Endothelial cell of umbilical vein (primary cell): ENCODE data around the gene TET1. TPM values are rescaled to one million over a fixed set of nuclear protein-coding genes. Genes with fewer than 3 reads are reported as not detected.

Experiments
- BruUV-seq: library from RNA; stranded (reverse); fragments of 400-500 nt; replicated peaks from 2 replicates; lab custom pipeline; 2021; lab: Mats Ljungman, UMichigan
- CTCF ChIA-PET: fragments of 300-600, 350-600 bp; sonication (Branson Sonifier 250); formaldehyde crosslinking; loops from one replicate; lab custom pipeline; 2021; ENCODE audit warnings: antibody characterized with exemption, inconsistent platforms; lab: Charles Lee
- POLR2A ChIA-PET: fragments of 300-600, 350-600 bp; sonication (Branson Sonifier 250); formaldehyde crosslinking; loops from one replicate; lab custom pipeline; 2021; ENCODE audit warnings: antibody characterized with exemption, inconsistent platforms; lab: Charles Lee
- DNase-seq: peaks from one replicate; pipeline ENCODE4 v3.0.0-alpha.2; 2011; ENCODE audit warnings: low read depth, low spot score
- FAIRE-seq: peaks from 2 replicates; lab custom pipeline; 2011; peaks lifted over from hg19 to GRCh38; lab: Jason Lieb, UNC
- H2AFZ ChIP-seq: 2 replicates; pipeline ENCODE4 v1.6.0; 2012; ENCODE audit warnings: low read depth, low read length, control low read depth, inconsistent platforms
- H3K27ac ChIP-seq: 2 replicates; pipeline ENCODE4 v1.5.1; 2011; ENCODE audit warnings: low read depth, mild to moderate bottlenecking, control low read depth, low read length, moderate library complexity; ENCODE audit not compliant: insufficient read depth
- H3K27me3 ChIP-seq, 2 experiments: 2 replicates each; pipeline versions ENCODE4 v1.6.0 to v1.6.1; 2011; ENCODE audit warnings: low read length in 2 of 2, mixed read lengths in 1 of 2; ENCODE audit not compliant: control insufficient read depth in 2 of 2, insufficient read depth in 2 of 2
- H3K36me3 ChIP-seq, 2 experiments: 2 replicates in 1 of 2; 3 replicates in 1 of 2; pipeline ENCODE4 v1.5.1; 2011; ENCODE audit warnings: low read length in 2 of 2, mild to moderate bottlenecking in 1 of 2, moderate library complexity in 1 of 2; ENCODE audit not compliant: control insufficient read depth in 2 of 2, insufficient read depth in 2 of 2; ENCODE audit errors: extremely low read depth in 1 of 2
- H3K4me1 ChIP-seq: 3 replicates; pipeline ENCODE4 v1.5.1; 2011; ENCODE audit warnings: mild to moderate bottlenecking, low read length; ENCODE audit not compliant: control insufficient read depth, insufficient read depth; ENCODE audit errors: extremely low read depth
- H3K4me2 ChIP-seq: 2 replicates; pipeline ENCODE4 v1.6.1; 2011; ENCODE audit warnings: low read length, control low read depth, mixed read lengths; ENCODE audit not compliant: insufficient read depth
- H3K4me3 ChIP-seq, 3 experiments: fragments of 200-600 bp in 1 of 3; sonication (generic), shearing (Covaris generic) in 1 of 3; replicated peaks in 1 of 3; 2 replicates each; pipeline ENCODE4 v1.5.1; 2011 to 2016; ENCODE audit warnings: control low read depth in 3 of 3, low read length in 3 of 3, mild to moderate bottlenecking in 2 of 3, inconsistent platforms in 1 of 3, low read depth in 1 of 3, moderate library complexity in 1 of 3; ENCODE audit not compliant: insufficient read depth in 1 of 3
- H3K79me2 ChIP-seq: 2 replicates; pipeline ENCODE4 v1.6.0; 2012; ENCODE audit warnings: low read length, inconsistent platforms; ENCODE audit not compliant: control insufficient read depth, insufficient read depth
- H3K9ac ChIP-seq: replicated peaks from 2 replicates; pipeline ENCODE3; 2011; ENCODE audit warnings: low read length, control low read depth; ENCODE audit not compliant: insufficient read depth; ENCODE audit errors: extremely low read depth
- H3K9me1 ChIP-seq: replicated peaks from 3 replicates; pipeline ENCODE4 v1.6.0; 2011; ENCODE audit warnings: mild to moderate bottlenecking, low read length; ENCODE audit not compliant: control insufficient read depth, insufficient read depth; ENCODE audit errors: extremely low read depth
- H3K9me3 ChIP-seq: replicated peaks from 2 replicates; pipeline ENCODE4 v1.5.1; 2012; ENCODE audit warnings: low read length, inconsistent platforms; ENCODE audit not compliant: control insufficient read depth, insufficient read depth
- H4K20me1 ChIP-seq: replicated peaks from 2 replicates; pipeline ENCODE3; 2011; ENCODE audit warnings: mild to moderate bottlenecking, low read length; ENCODE audit not compliant: control insufficient read depth, insufficient read depth; ENCODE audit errors: extremely low read depth
- EZH2 ChIP-seq: IDR thresholded peaks from 2 replicates; pipeline ENCODE4 v1.6.1; 2012; ENCODE audit warnings: borderline replicate concordance, low read depth, mild to moderate bottlenecking, moderate library complexity, low read length, inconsistent platforms; ENCODE audit not compliant: severe bottlenecking
- FOS ChIP-seq: IDR thresholded peaks from 2 replicates; pipeline ENCODE4 v1.6.1; 2011; ENCODE audit warnings: mild to moderate bottlenecking, low read length, moderate library complexity, borderline replicate concordance; ENCODE audit not compliant: insufficient read depth
- GATA2 ChIP-seq: IDR thresholded peaks from 2 replicates; pipeline ENCODE4 v1.7.0; 2011; ENCODE audit warnings: low read depth, mild to moderate bottlenecking, moderate library complexity, mixed read lengths, low read length; ENCODE audit not compliant: insufficient read length, insufficient read depth
- JUN ChIP-seq: IDR thresholded peaks from 2 replicates; pipeline ENCODE4 v1.6.1; 2011; ENCODE audit warnings: borderline replicate concordance, low read depth; ENCODE audit not compliant: insufficient read length, insufficient read depth
- MYC ChIP-seq: IDR thresholded peaks from one replicate; pipeline ENCODE4 v1.6.1; 2011; ENCODE audit warnings: mild to moderate bottlenecking, low read depth, low read length
- POLR2A ChIP-seq: IDR thresholded peaks from 2 replicates; pipeline ENCODE4 v1.6.1; 2012; ENCODE audit warnings: low read depth, mild to moderate bottlenecking, control low read depth, low read length
- POLR2AphosphoS5 ChIP-seq: IDR thresholded peaks from 2 replicates; pipeline ENCODE4 v1.6.1; 2012; ENCODE audit warnings: low read depth, mild to moderate bottlenecking, control low read depth, low read length, moderate library complexity; ENCODE audit not compliant: insufficient read depth
- dilution Hi-C: fragments of 300-500 bp; cut with MboI; formaldehyde crosslinking; loops from one replicate; pipeline ENCODE4 v1.15.0; 2019; ENCODE audit warnings: low sequenced_read_pairs; ENCODE audit not compliant: extremely low pct_ligation_motif_present
- intact Hi-C: fragments of 100-400 bp; cut with micrococcal nuclease; formaldehyde crosslinking; loops from one replicate; pipeline ENCODE4 v1.10.0; 2022
- polyA plus RNA-seq, 4 experiments: library from polyadenylated mRNA; depleted of rRNA in 3 of 4; stranded (reverse) in 3 of 4; unstranded in 1 of 4; fragments of >200 nt; gene quantifications; 2 replicates each; pipeline versions ENCODE4 v1.2.1 to v1.2.3, GENCODE V29; 2011 to 2012; ENCODE audit warnings: missing spikeins in 1 of 4
- total RNA-seq: library from RNA; stranded (reverse); gene quantifications from 2 replicates; pipeline ENCODE4 v1.2.3, GENCODE V29; 2021
- TF ChIP-seq, protein P1 (sequence below), 2 donors: IDR thresholded peaks; 1 replicate in 1 of 2; 2 replicates in 1 of 2; pipeline ENCODE4 v1.5.1; 2011; ENCODE audit warnings: low read length in 2 of 2, mild to moderate bottlenecking in 2 of 2, moderate library complexity in 2 of 2, control low read depth in 1 of 2, inconsistent platforms in 1 of 2, low read depth in 1 of 2; ENCODE audit not compliant: insufficient read depth in 1 of 2; ENCODE audit errors: extremely low read depth in 1 of 2
- TF ChIP-seq, protein P2 (sequence below): IDR thresholded peaks from 2 replicates; pipeline ENCODE4 v1.6.1; 2011; ENCODE audit not compliant: insufficient read depth, insufficient read length

TET1 gene
- total and polyA plus RNA-seq, 2 donors (not counting 3 experiments of a cell fraction or from before 2014, with no cell fraction given), result 0.23 to 1.5 TPM

DNA sequence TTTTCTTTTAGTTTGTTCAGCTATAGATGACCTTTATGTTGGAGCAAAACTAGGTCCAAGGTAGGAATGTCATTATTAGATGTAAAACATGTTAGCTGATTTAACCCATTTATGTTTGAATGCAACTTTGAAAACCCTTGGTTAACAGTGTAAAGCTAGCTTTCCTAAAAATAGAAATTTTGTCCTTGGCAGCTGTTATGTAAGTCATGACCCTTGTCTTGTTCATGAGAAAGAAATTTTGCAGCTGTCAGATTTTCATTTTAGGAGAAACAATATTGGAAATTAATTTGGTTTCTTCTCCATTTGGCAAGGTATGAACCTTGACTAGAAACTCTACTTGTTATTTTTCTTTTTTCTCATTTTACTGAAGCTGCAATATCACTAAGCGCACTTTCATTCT, 137.0 kb downstream of the TET1 start:
- ChIA-PET POLR2A (no interaction called here), CTCF (interaction anchor here (0.7 to 1.7 kb wide), 2 partner anchors 10 to 50 kb away, joined by 3 to 5 read pairs; no protein-coding TSS in a partner anchor)
- Histone ChIP-seq H3K4me3 (no peak overlapping the region), H3K4me1 (no peaks in the 10 kb centered on the region), H3K27ac (no peak overlapping the region), H3K79me2 (no peaks in the 10 kb centered on the region), H3K27me3 (no peaks in the 10 kb centered on the region), H2AFZ (no peak overlapping the region), H3K9ac (no peak overlapping the region), H3K9me3 (no peaks in the 10 kb centered on the region), H3K9me1 (no peaks in the 10 kb centered on the region), H4K20me1 (no peaks in the 10 kb centered on the region), H3K4me2 (no peak overlapping the region), H3K36me3 (no peaks in the 10 kb centered on the region)
- TF ChIP-seq, protein P1, sequence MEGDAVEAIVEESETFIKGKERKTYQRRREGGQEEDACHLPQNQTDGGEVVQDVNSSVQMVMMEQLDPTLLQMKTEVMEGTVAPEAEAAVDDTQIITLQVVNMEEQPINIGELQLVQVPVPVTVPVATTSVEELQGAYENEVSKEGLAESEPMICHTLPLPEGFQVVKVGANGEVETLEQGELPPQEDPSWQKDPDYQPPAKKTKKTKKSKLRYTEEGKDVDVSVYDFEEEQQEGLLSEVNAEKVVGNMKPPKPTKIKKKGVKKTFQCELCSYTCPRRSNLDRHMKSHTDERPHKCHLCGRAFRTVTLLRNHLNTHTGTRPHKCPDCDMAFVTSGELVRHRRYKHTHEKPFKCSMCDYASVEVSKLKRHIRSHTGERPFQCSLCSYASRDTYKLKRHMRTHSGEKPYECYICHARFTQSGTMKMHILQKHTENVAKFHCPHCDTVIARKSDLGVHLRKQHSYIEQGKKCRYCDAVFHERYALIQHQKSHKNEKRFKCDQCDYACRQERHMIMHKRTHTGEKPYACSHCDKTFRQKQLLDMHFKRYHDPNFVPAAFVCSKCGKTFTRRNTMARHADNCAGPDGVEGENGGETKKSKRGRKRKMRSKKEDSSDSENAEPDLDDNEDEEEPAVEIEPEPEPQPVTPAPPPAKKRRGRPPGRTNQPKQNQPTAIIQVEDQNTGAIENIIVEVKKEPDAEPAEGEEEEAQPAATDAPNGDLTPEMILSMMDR (IDR thresholded peaks at IDR 0.05; ENCODE audit: extremely low read depth in 1 of 2, insufficient read depth in 1 of 2, low read depth in 1 of 2, low read length in 2 of 2), result no peak
- TF ChIP-seq POLR2A (no peak), EZH2 (no peak), JUN (no peak), FOS (no peak), GATA2 (no peak), MYC (no peak), POLR2AphosphoS5 (no peak)
- TF ChIP-seq, protein P2, sequence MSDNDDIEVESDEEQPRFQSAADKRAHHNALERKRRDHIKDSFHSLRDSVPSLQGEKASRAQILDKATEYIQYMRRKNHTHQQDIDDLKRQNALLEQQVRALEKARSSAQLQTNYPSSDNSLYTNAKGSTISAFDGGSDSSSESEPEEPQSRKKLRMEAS, result no peak
- dilution Hi-C loops, result no loop called here
- BruUV-seq, result no TSS peak
- DNase-seq (no peak), FAIRE-seq (no peak)
- intact Hi-C loops, result no loop called here
